Measurements from ENCODE around the gene OSBPL8.

OSBPL8 gene

DNA sequence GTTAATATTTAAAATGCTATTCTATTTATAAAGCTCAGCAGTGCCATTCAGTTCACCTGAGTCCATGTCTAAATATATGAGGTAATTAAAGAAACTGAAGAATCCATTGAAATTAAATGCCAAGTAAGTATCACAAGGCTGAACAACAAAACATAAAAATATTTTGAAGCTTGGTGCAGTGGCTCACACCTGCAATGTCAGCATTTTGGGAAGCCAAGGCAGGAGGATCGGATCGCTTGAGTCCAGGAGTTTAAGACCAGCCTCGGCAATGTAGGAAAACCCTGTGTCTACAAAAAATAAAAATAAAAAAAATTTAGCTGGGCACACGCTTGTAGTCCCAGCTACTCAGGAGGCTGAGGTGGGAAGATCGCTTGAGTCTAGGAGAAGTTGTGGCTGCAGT, 101.8 kb downstream of the OSBPL8 start:
- no peak overlapping the region for H3K27ac Mint-ChIP-seq
- H3K4me1 Mint-ChIP-seq (ENCODE audit: low read depth), result peaks cover 6% of the 10 kb centered on the region
- peaks cover 2% of the 10 kb centered on the region for H3K36me3 Mint-ChIP-seq (ENCODE audit: low read depth)
- H3K4me3 Mint-ChIP-seq, result no peak overlapping the region
- no peaks in the 10 kb centered on the region for H3K27me3 Mint-ChIP-seq
- no peaks in the 10 kb centered on the region for H3K9me3 Mint-ChIP-seq
- intact Hi-C loops (cut with micrococcal nuclease), result no loop called here

DNA sequence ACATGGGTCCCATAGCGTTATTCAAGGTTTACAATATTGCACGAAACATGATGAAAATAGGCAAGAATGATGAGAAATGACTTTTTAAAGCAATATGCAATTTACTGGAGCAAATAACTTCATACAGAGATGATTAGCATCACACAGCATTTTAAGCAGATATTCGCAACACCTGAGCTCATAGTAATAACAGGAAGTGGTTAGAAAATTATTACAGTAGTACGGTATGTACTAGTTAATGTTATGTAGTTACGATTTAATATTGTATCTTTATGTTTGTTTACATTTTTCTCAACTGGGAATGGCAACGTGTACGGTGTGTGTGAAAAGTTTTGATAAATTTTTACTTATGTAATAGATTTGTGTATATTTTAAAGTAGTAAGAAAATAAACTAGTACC, 102.6 kb downstream of the OSBPL8 start:
- H3K4me1 Mint-ChIP-seq (ENCODE audit: low read depth), result peaks cover 7% of the 10 kb centered on the region
- H3K27ac Mint-ChIP-seq, result no peak overlapping the region
- no peak overlapping the region for H3K4me3 Mint-ChIP-seq
- no peaks in the 10 kb centered on the region for H3K27me3 Mint-ChIP-seq
- intact Hi-C loops (cut with micrococcal nuclease), result no loop called here
- no peaks in the 10 kb centered on the region for H3K9me3 Mint-ChIP-seq
- peaks cover 10% of the 10 kb centered on the region for H3K36me3 Mint-ChIP-seq (ENCODE audit: low read depth)

GRCh38 chr12:76455582-76456345, 103.8 kb downstream of the OSBPL8 start:
- Mint-ChIP-seq H3K27me3 (no peaks in the 10 kb centered on the region), H3K27ac (no peak overlapping the region), H3K36me3 (ENCODE audit: low read depth) (peaks cover 16% of the 10 kb centered on the region), H3K4me3 (no peak overlapping the region), H3K9me3 (no peaks in the 10 kb centered on the region), H3K4me1 (ENCODE audit: low read depth) (peaks cover 8% of the 10 kb centered on the region)
- intact Hi-C loops (cut with micrococcal nuclease), result no loop called here

DNA sequence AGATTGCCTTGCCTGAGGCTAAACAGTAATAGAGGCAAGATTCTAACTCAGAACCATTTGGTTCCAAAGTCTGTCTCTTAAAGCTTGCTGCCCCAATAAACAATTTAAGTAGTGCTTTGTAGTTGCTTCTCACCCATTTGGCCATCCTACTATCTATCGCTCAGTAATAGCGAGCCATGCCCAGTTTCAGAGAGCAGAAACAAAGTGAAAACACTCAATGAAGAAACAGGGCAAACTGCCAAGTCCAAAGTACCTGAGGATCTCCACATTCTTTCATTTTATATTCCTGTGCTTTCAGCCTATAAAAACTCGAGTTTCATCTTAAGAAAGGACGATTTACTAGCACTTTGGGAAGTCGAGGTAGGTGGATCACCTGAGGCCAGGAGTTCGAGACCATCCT, 108.0 kb downstream of the OSBPL8 start:
- H3K27me3 Mint-ChIP-seq, result no peaks in the 10 kb centered on the region
- H3K9me3 Mint-ChIP-seq, result no peaks in the 10 kb centered on the region
- H3K4me1 Mint-ChIP-seq (ENCODE audit: low read depth), result peaks cover 22% of the 10 kb centered on the region
- no peak overlapping the region for H3K27ac Mint-ChIP-seq
- H3K4me3 Mint-ChIP-seq, result no peak overlapping the region
- intact Hi-C loops (cut with micrococcal nuclease), result no loop called here
- H3K36me3 Mint-ChIP-seq (ENCODE audit: low read depth), result peaks cover 26% of the 10 kb centered on the region

DNA sequence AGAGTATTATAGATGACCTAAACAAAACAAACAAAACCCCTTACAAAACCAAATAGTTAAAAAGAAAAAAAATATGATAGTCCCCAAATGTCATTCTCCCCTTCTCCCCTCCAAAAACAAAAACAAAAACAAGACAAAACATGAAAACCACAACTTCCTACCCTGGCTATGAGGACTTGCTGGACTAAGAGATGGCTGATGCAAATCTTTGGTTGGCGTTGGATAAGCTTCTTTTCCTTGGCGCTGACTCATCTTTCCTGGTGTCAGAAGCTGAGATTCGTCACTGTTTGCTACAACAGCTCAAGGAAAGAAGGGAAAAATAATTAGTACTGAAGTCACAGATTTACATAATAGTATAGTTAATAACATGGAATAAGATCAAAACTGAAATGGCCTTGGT, 108.9 kb downstream of the OSBPL8 start:
- no peaks in the 10 kb centered on the region for H3K9me3 Mint-ChIP-seq
- no peak overlapping the region for H3K4me3 Mint-ChIP-seq
- H3K4me1 Mint-ChIP-seq (ENCODE audit: low read depth), result peaks cover 24% of the 10 kb centered on the region
- intact Hi-C loops (cut with micrococcal nuclease), result no loop called here
- peaks cover 26% of the 10 kb centered on the region for H3K36me3 Mint-ChIP-seq (ENCODE audit: low read depth)
- no peaks in the 10 kb centered on the region for H3K27me3 Mint-ChIP-seq
- no peak overlapping the region for H3K27ac Mint-ChIP-seq

DNA sequence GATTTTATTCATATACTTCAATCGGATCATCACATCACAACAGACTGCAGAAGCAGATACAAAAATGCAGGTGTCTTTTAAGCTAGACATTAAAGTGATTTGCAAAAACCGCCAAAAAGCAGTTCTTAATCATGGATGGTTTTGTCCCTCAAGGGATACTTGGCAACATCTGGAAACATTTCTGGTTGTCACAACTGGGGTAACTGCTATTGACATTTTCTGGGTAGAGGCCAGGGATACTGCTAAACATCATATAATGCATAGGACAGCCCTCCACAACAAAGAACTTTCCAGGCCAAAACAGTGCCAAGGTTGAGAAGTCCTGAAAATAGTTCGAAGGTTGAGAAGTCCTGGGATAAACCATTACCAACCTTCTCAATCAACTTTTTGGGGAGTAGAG, 109.6 kb downstream of the OSBPL8 start:
- H3K4me1 Mint-ChIP-seq (ENCODE audit: low read depth), result peaks cover 28% of the 10 kb centered on the region
- intact Hi-C loops (cut with micrococcal nuclease), result no loop called here
- no peak overlapping the region for H3K4me3 Mint-ChIP-seq
- peak overlapping the region; percentile 34 for H3K27ac Mint-ChIP-seq
- no peaks in the 10 kb centered on the region for H3K9me3 Mint-ChIP-seq
- no peaks in the 10 kb centered on the region for H3K27me3 Mint-ChIP-seq
- peaks cover 26% of the 10 kb centered on the region for H3K36me3 Mint-ChIP-seq (ENCODE audit: low read depth)

DNA sequence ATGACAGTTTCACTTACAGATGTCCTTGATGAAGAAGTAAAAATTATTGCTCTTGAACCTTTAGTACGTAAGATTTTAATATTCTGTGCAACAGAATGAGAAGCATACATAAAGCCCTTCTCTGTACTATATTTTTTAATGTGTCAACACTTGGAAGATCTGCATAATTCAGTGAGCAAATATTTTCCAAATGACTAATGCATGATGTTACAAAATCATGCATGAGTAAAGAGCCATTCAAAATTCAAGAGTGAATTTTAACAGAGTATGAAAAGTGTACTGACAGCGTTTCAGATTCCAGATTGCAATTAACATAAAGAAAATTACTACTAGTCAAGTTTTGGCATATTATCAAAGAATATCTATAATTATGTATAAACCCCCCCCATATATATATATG, 110.0 kb downstream of the OSBPL8 start:
- no peak overlapping the region for H3K4me3 Mint-ChIP-seq
- H3K27ac Mint-ChIP-seq, result peak overlapping the region; percentile 34
- no peaks in the 10 kb centered on the region for H3K9me3 Mint-ChIP-seq
- intact Hi-C loops (cut with micrococcal nuclease), result no loop called here
- H3K27me3 Mint-ChIP-seq, result no peaks in the 10 kb centered on the region
- H3K36me3 Mint-ChIP-seq (ENCODE audit: low read depth), result peaks cover 26% of the 10 kb centered on the region
- peaks cover 28% of the 10 kb centered on the region for H3K4me1 Mint-ChIP-seq (ENCODE audit: low read depth)

- H3K27me3 Mint-ChIP-seq, result no peaks in the 10 kb centered on the region
- H3K9me3 Mint-ChIP-seq, result no peaks in the 10 kb centered on the region
- H3K4me1 Mint-ChIP-seq (ENCODE audit: low read depth), result peaks cover 28% of the 10 kb centered on the region
- no peak overlapping the region for H3K27ac Mint-ChIP-seq
- intact Hi-C loops (cut with micrococcal nuclease), result no loop called here
- H3K36me3 Mint-ChIP-seq (ENCODE audit: low read depth), result peaks cover 26% of the 10 kb centered on the region
- no peak overlapping the region for H3K4me3 Mint-ChIP-seq
These were observed 110.6 kb downstream of the OSBPL8 start for GRCh38 chr12:76449016-76449415.

DNA sequence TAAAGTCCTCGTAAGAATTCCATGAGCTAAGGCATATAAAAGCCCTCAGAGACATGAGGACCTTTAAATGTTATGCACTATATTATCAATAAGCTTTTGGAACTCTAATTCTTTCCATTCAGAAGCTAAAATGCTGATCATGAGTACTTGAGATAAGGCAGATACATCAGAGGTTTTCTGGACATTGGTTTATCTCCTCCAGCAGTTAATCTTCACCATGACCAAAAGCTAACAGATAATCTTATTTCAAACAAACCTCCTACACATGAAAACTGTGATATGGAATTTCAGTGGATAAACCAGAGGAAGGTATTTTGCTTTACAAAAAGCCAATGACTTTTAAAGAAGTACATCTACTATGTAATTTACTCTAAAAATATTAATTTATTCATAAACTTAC, 113.5 kb downstream of the OSBPL8 start:
- Mint-ChIP-seq H3K36me3 (ENCODE audit: low read depth) (peaks cover 12% of the 10 kb centered on the region), H3K9me3 (no peaks in the 10 kb centered on the region), H3K4me1 (ENCODE audit: low read depth) (peaks cover 22% of the 10 kb centered on the region), H3K27me3 (no peaks in the 10 kb centered on the region), H3K4me3 (no peak overlapping the region), H3K27ac (no peak overlapping the region)
- intact Hi-C loops (cut with micrococcal nuclease), result no loop called here

GRCh38 chr12:76445462-76445861, 114.1 kb downstream of the OSBPL8 start:
- no peak overlapping the region for H3K27ac Mint-ChIP-seq
- intact Hi-C loops (cut with micrococcal nuclease), result no loop called here
- H3K4me3 Mint-ChIP-seq, result no peak overlapping the region
- no peaks in the 10 kb centered on the region for H3K27me3 Mint-ChIP-seq
- H3K36me3 Mint-ChIP-seq (ENCODE audit: low read depth), result peaks cover 7% of the 10 kb centered on the region
- H3K9me3 Mint-ChIP-seq, result no peaks in the 10 kb centered on the region
- H3K4me1 Mint-ChIP-seq (ENCODE audit: low read depth), result peaks cover 23% of the 10 kb centered on the region

DNA sequence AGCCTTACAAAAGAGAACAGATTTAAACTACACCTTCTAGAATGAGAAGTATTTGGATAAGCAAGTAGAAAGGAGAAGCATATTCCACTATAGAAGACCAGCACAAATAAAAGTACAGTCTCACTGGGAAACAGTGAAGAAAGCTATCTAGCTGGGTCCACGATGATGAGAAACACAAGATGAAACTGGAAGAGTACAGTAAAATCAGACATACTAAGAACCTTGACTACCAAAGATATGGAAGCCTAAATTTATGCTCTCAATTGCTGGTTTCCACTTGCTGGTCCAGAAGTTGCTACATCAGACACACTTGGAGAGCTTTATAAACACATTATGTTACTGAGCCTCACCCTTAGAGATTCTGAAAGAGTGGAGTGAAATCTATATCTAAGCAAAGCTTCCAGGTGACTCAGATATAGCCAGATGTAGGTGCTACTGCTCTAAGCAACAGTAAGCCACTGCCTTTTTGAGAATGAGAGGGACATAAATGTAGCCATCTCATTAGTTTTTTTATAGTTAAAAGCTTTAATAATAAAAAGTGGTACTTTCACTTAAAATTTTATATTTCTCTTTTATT, 115.1 kb downstream of the OSBPL8 start:
- no peaks in the 10 kb centered on the region for H3K27me3 Mint-ChIP-seq
- intact Hi-C loops (cut with micrococcal nuclease), result no loop called here
- H3K27ac Mint-ChIP-seq, result no peak overlapping the region
- no peaks in the 10 kb centered on the region for H3K9me3 Mint-ChIP-seq
- H3K36me3 Mint-ChIP-seq (ENCODE audit: low read depth), result no peaks in the 10 kb centered on the region
- no peak overlapping the region for H3K4me3 Mint-ChIP-seq
- peaks cover 15% of the 10 kb centered on the region for H3K4me1 Mint-ChIP-seq (ENCODE audit: low read depth)

- Mint-ChIP-seq H3K36me3 (ENCODE audit: low read depth) (peaks cover 10% of the 10 kb centered on the region), H3K9me3 (no peaks in the 10 kb centered on the region), H3K27ac (no peak overlapping the region), H3K27me3 (no peaks in the 10 kb centered on the region), H3K4me3 (no peak overlapping the region), H3K4me1 (ENCODE audit: low read depth) (peaks cover 13% of the 10 kb centered on the region)
- intact Hi-C loops (cut with micrococcal nuclease), result no loop called here
These were observed 118.6 kb downstream of the OSBPL8 start for GRCh38 chr12:76441016-76441415.

DNA sequence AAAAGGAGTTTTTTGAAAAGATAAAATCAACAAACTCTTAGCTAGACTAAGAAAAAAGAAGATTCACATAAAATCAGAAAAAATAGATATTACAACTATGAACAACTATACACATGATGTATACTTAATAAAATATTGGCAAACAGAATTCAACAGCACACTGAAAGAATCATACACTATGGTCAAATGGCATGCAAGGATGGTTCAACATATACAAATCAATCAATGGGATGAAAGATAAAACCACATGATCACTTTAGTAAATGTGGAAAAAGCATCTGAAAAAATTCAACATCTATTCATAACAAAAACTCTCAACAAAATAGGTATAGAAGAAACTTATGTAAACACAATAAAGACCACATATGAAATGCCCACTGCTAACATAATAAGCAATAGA, 126.8 kb downstream of the OSBPL8 start:
- Mint-ChIP-seq H3K4me1 (ENCODE audit: low read depth) (peaks cover 15% of the 10 kb centered on the region), H3K27ac (no peak overlapping the region), H3K27me3 (no peaks in the 10 kb centered on the region), H3K4me3 (no peak overlapping the region), H3K36me3 (ENCODE audit: low read depth) (peaks cover 55% of the 10 kb centered on the region), H3K9me3 (peaks cover 33% of the 10 kb centered on the region)
- intact Hi-C loops (cut with micrococcal nuclease), result no loop called here

GRCh38 chr12:76428117-76428516, 131.5 kb downstream of the OSBPL8 start:
- H3K36me3 Mint-ChIP-seq (ENCODE audit: low read depth), result peaks cover 34% of the 10 kb centered on the region
- H3K4me3 Mint-ChIP-seq, result no peak overlapping the region
- H3K4me1 Mint-ChIP-seq (ENCODE audit: low read depth), result peaks cover 16% of the 10 kb centered on the region
- intact Hi-C loops (cut with micrococcal nuclease), result no loop called here
- H3K27ac Mint-ChIP-seq, result no peak overlapping the region
- peaks cover 32% of the 10 kb centered on the region for H3K9me3 Mint-ChIP-seq
- no peaks in the 10 kb centered on the region for H3K27me3 Mint-ChIP-seq

DNA sequence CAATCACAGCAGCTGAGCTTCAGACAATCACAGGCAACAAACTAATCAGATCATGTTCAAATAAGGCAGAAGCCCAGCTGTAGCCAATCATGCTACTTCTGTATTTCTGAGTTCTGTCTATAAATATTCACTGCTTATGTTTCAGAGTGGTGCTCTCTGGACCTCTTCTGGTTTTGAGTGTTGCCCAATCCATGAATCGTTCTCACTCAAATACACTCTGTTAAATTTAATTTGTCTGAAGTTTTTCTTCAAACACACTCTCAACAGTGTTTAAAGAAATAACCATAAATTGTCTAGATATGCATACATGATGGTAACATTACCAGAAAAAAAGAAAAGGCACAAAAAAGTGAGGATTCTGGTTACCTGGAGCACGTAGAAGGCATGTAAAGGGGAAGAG, 133.4 kb downstream of the OSBPL8 start:
- H3K27me3 Mint-ChIP-seq, result no peaks in the 10 kb centered on the region
- H3K4me1 Mint-ChIP-seq (ENCODE audit: low read depth), result peaks cover 9% of the 10 kb centered on the region
- intact Hi-C loops (cut with micrococcal nuclease), result no loop called here
- no peak overlapping the region for H3K27ac Mint-ChIP-seq
- no peak overlapping the region for H3K4me3 Mint-ChIP-seq
- peaks cover 15% of the 10 kb centered on the region for H3K36me3 Mint-ChIP-seq (ENCODE audit: low read depth)
- H3K9me3 Mint-ChIP-seq, result peaks cover 14% of the 10 kb centered on the region
